GM13976 (cell line): Measurements from ENCODE around the gene TSPAN32.
A peak's percentile ranks its signal among the peaks of the same experiment; 100 is the strongest.

Experiments used
- DNase-seq: peaks from one replicate; pipeline ENCODE4 v3.0.0; 2012; ENCODE audit warnings: low spot score
- CTCF ChIP-seq: IDR thresholded peaks from 2 replicates; pipeline ENCODE4 v1.5.1; 2012; ENCODE audit warnings: borderline replicate concordance, mild to moderate bottlenecking; ENCODE audit not compliant: insufficient read depth; ENCODE audit errors: extremely low read depth, missing control alignments, control extremely low read depth
- in situ Hi-C: fragments of 300-500 bp; cut with MboI; formaldehyde crosslinking; loops from one replicate; pipeline ENCODE4 v1.12.0; 2022; ENCODE audit warnings: low sequenced_read_pairs, mixed read lengths, inconsistent platforms; ENCODE audit not compliant: unreplicated experiment

Gene TSPAN32

GRCh38 chr11:2298795-2299761 is 2.7 kb upstream of the TSPAN32 start:
- in situ Hi-C loops: no loop called here
- peak; percentile 66 for DNase-seq

GRCh38 chr11:2299773-2300172 is 2.0 kb upstream of the TSPAN32 start:
- DNase-seq: no peak
- TF ChIP-seq CTCF: no peak
- in situ Hi-C loops: no loop called here

More at GRCh38 chr11:2298795-2299761, 2.7 kb upstream of the TSPAN32 start:
- no peak for TF ChIP-seq CTCF

- in situ Hi-C loops: no loop called here
- no peak for DNase-seq
- no peak for TF ChIP-seq CTCF
Measured at GRCh38 chr11:2300290-2300935, 1.4 kb upstream of the TSPAN32 start.

- in situ Hi-C loops: no loop called here
- no peak for TF ChIP-seq CTCF
- no peak for DNase-seq
Measured at GRCh38 chr11:2300936-2301630, 730 bp upstream of the TSPAN32 start.

GRCh38 chr11:2302306-2302895 is 588 bp downstream of the TSPAN32 start:
- in situ Hi-C loops: no loop called here
- TF ChIP-seq CTCF: no peak

More at GRCh38 chr11:2302306-2302895, 588 bp downstream of the TSPAN32 start:
- no peak for DNase-seq
